ENCODE results near the gene RBL2. TPM values are rescaled to one million over a fixed set of nuclear protein-coding genes. Genes with fewer than 3 reads are reported as not detected.

The RBL2 gene
- total and polyA plus RNA-seq, 2 of the 8 experiments (the other 6 are each of a cell fraction or from before 2014, with no cell fraction given): 13.9 to 22.1 TPM

GRCh38 chr16:53446090-53446489 lies 11.8 kb downstream of the RBL2 start:
- CTCF ChIA-PET (ENCODE audit: partially characterized antibody): interaction anchor here (0.7 to 1.2 kb wide), 4 partner anchors 9 to 1647 kb away, joined by 3 to 7 read pairs (median 3); no protein-coding TSS in a partner anchor
- WGBS, 2 experiments (ENCODE audit: extremely low coverage in 1 of 2, insufficient coverage in 1 of 2, insufficient read length in 1 of 2, insufficient replicate concordance in 2 of 2, low coverage in 1 of 2, low lambda C conversion rate in 2 of 2, missing lambda C conversion rate in 1 of 2): 97% methylated on average over 3 of the region's 3 CpGs; no CpG with 5 or more reads in 1 of the 2 experiments
- FAIRE-seq: no peak

More at GRCh38 chr16:53446090-53446489, 11.8 kb downstream of the RBL2 start:
- DNase-seq (ENCODE audit: low read depth in 1 of 2, low spot score in 2 of 2): no peak
- H2BK120ac ChIP-seq (replicated peaks; ENCODE audit: low read depth, low read length): no peak overlapping the region
- H3K4ac ChIP-seq (replicated peaks; ENCODE audit: insufficient read length, low read depth, low read length): no peak overlapping the region
- no peak overlapping the region for H3K27ac ChIP-seq (ENCODE audit: low read depth, low read length)
- POLR2A ChIA-PET (ENCODE audit: partially characterized antibody): interaction anchor here (0.6 to 1.0 kb wide), 2 partner anchors 29 to 146 kb away, joined by 3 read pairs; no protein-coding TSS in a partner anchor
- H2BK5ac ChIP-seq (ENCODE audit: low read depth, low read length): no peak overlapping the region
- no peak overlapping the region for H2AK5ac ChIP-seq (ENCODE audit: low read depth, low read length)
- no peaks in the 10 kb centered on the region for H3K9me3 ChIP-seq (ENCODE audit: insufficient read depth in 2 of 2, low read depth in 1 of 2, low read length in 1 of 2)
- H3K4me2 ChIP-seq (ENCODE audit: insufficient read depth in 1 of 2, low read depth in 2 of 2, low read length in 2 of 2): no peak overlapping the region
- H4K8ac ChIP-seq (ENCODE audit: extremely low read depth, insufficient read depth, low read length): no peak overlapping the region
- no peak overlapping the region for H3K23ac ChIP-seq (ENCODE audit: insufficient read length)
- H3K4me1 ChIP-seq (replicated peaks in 1 of 4; ENCODE audit: control insufficient read depth in 3 of 4, insufficient read depth in 4 of 4, low read length in 3 of 4): no peaks in the 10 kb centered on the region
- no peak overlapping the region for H4K91ac ChIP-seq (replicated peaks; ENCODE audit: insufficient read length, low read length)
- H3K18ac ChIP-seq (ENCODE audit: extremely low read depth, low read length): no peak overlapping the region
- no peaks in the 10 kb centered on the region for H3K79me2 ChIP-seq (ENCODE audit: control insufficient read depth in 1 of 2, insufficient read depth in 2 of 2, low read length in 2 of 2)
- H3K27me3 ChIP-seq (replicated peaks in 1 of 4; ENCODE audit: control insufficient read depth in 3 of 4, extremely low read depth in 1 of 4, insufficient read depth in 3 of 4, low read length in 3 of 4): no peaks in the 10 kb centered on the region
- H3K14ac ChIP-seq (ENCODE audit: insufficient read length): no peak overlapping the region
- no peaks in the 10 kb centered on the region for H3K79me1 ChIP-seq (ENCODE audit: low read depth, low read length)
- H3K9ac ChIP-seq (replicated peaks in 1 of 4; ENCODE audit: extremely low read depth in 1 of 4, low read depth in 3 of 4, low read length in 3 of 4): no peak overlapping the region
- H4K20me1 ChIP-seq (replicated peaks in 1 of 2; ENCODE audit: control insufficient read depth in 1 of 2, insufficient read depth in 2 of 2, low read length in 2 of 2): no peaks in the 10 kb centered on the region
- no peak overlapping the region for H3K56ac ChIP-seq (replicated peaks; ENCODE audit: insufficient read length, low read depth, low read length)
- peaks cover 0 to 19% (median 4%) of the 10 kb centered on the region in 4 experiments; a peak in 4 of 8 replicates for H3K36me3 ChIP-seq (ENCODE audit: control insufficient read depth in 2 of 4, insufficient read depth in 4 of 4, low read length in 3 of 4)
- H4K5ac ChIP-seq (ENCODE audit: insufficient read length, low read depth, low read length): no peak overlapping the region
- no peaks in the 10 kb centered on the region for H3K23me2 ChIP-seq (ENCODE audit: low read depth, low read length)
- no peak overlapping the region for H2BK12ac ChIP-seq (ENCODE audit: low read depth, low read length)
- no peak overlapping the region for H2BK20ac ChIP-seq (ENCODE audit: low read length)
- H2BK15ac ChIP-seq (ENCODE audit: low read length): no peak overlapping the region
- no peak overlapping the region for H2AFZ ChIP-seq (ENCODE audit: low read length)
- no peak overlapping the region for H3K4me3 ChIP-seq (ENCODE audit: extremely low read depth in 1 of 4, insufficient read depth in 2 of 4, low read depth in 3 of 4, low read length in 4 of 4)
- TF ChIP-seq SP4 (IDR thresholded peaks at IDR 0.05; ENCODE audit: low read length) (no peak), TBP (IDR thresholded peaks at IDR 0.05; ENCODE audit: low read depth, low read length) (no peak), SUZ12 (IDR thresholded peaks at IDR 0.05; ENCODE audit: low read length) (no peak), RBBP5 (IDR thresholded peaks at IDR 0.05; ENCODE audit: borderline replicate concordance, low read depth, low read length) (no peak), NRF1 (IDR thresholded peaks at IDR 0.05; ENCODE audit: low read depth, low read length) (no peak)
